ENCODE measurements around the gene N4BP3. TPM values are rescaled to one million over a fixed set of nuclear protein-coding genes. Genes with fewer than 3 reads are reported as not detected.
A peak's percentile ranks its signal among the peaks of the same experiment; 100 is the strongest.

The N4BP3 gene
- total RNA-seq, 4 donors from 2014 or later: 3.9 to 6.4 (median 5.6) TPM

GRCh38 chr5:178121391-178122276 is 8.3 kb downstream of the N4BP3 start:
- Histone ChIP-seq H3K27me3 (no peaks in the 10 kb centered on the region), H3K4me3 (replicated peaks in 1 of 3) (no peak overlapping the region)
- WGBS, 2 donors: 85 to 88% methylated on average over 22 to 29 of the region's 38 CpGs

GRCh38 chr5:178122346-178122745 is 9.0 kb downstream of the N4BP3 start:
- H3K27ac ChIP-seq: no peak overlapping the region
- no peak for DNase-seq
- peaks cover 5 to 13% of the 10 kb centered on the region in 2 donors for H3K4me1 ChIP-seq
- no peak for TF ChIP-seq CTCF (IDR thresholded peaks at IDR 0.05)
- no peak for TF ChIP-seq POLR2A (IDR thresholded peaks at IDR 0.05)
- 75 to 87% methylated on average over 2 to 5 of the region's 5 CpGs for WGBS, 2 donors
- intact Hi-C loops (cut with DNase I): no loop called here
- no peaks in the 10 kb centered on the region for H3K36me3 ChIP-seq
- H3K9me3 ChIP-seq: no peaks in the 10 kb centered on the region
- H3K4me3 ChIP-seq (replicated peaks in 1 of 3): no peak overlapping the region
- no peaks in the 10 kb centered on the region for H3K27me3 ChIP-seq

More at GRCh38 chr5:178121391-178122276, 8.3 kb downstream of the N4BP3 start:
- intact Hi-C loops (cut with DNase I): no loop called here
- Histone ChIP-seq H3K27ac (no peak overlapping the region), H3K4me1 (peaks cover 5 to 13% of the 10 kb centered on the region in 2 donors), H3K36me3 (no peaks in the 10 kb centered on the region), H3K9me3 (no peaks in the 10 kb centered on the region)
- no peak for TF ChIP-seq CTCF (IDR thresholded peaks at IDR 0.05)
- TF ChIP-seq POLR2A (IDR thresholded peaks at IDR 0.05): no peak
- DNase-seq: no peak

GRCh38 chr5:178123094-178123965 is 10.0 kb downstream of the N4BP3 start:
- no peak overlapping the region for H3K27ac ChIP-seq

GRCh38 chr5:178123966-178124925 is 10.9 kb downstream of the N4BP3 start:
- Histone ChIP-seq H3K9me3 (no peaks in the 10 kb centered on the region), H3K4me3 (replicated peaks in 1 of 3) (no peak overlapping the region), H3K27me3 (no peaks in the 10 kb centered on the region), H3K27ac (no peak overlapping the region), H3K4me1 (peaks cover 5 to 13% of the 10 kb centered on the region in 2 donors), H3K36me3 (no peaks in the 10 kb centered on the region)
- WGBS, 2 donors: 60 to 83% methylated on average over 11 to 15 of the region's 18 CpGs
- peak; percentile 57 to 62 for DNase-seq
- intact Hi-C loops (cut with DNase I): no loop called here
- TF ChIP-seq CTCF (IDR thresholded peaks at IDR 0.05): no peak
- TF ChIP-seq POLR2A (IDR thresholded peaks at IDR 0.05): no peak

More at GRCh38 chr5:178123094-178123965, 10.0 kb downstream of the N4BP3 start:
- no peaks in the 10 kb centered on the region for H3K27me3 ChIP-seq
- H3K36me3 ChIP-seq: no peaks in the 10 kb centered on the region
- DNase-seq: no peak
- intact Hi-C loops (cut with DNase I): no loop called here
- TF ChIP-seq CTCF (IDR thresholded peaks at IDR 0.05) (no peak), POLR2A (IDR thresholded peaks at IDR 0.05) (no peak)
- no peak overlapping the region for H3K4me3 ChIP-seq (replicated peaks in 1 of 3)
- H3K9me3 ChIP-seq: no peaks in the 10 kb centered on the region
- WGBS, 2 donors: 87 to 89% methylated on average over 3 to 12 of the region's 13 CpGs
- H3K4me1 ChIP-seq: peaks cover 5 to 13% of the 10 kb centered on the region in 2 donors
